NCI-H146 treated with DMSO at 0.1 percent for 48 hours (cell line): Measurements from ENCODE around the gene ME3.
"Not testable (repeated sequence)": the region's sequence is repeated elsewhere in the genome, so short reads cannot be mapped to it uniquely, and the experiment has no call there.

Experiments used
- DNase-seq: peaks from one replicate; lab custom pipeline; 2025; ENCODE audit not compliant: unreplicated experiment; lab: John Stamatoyannopoulos, UW

The ME3 gene

DNA sequence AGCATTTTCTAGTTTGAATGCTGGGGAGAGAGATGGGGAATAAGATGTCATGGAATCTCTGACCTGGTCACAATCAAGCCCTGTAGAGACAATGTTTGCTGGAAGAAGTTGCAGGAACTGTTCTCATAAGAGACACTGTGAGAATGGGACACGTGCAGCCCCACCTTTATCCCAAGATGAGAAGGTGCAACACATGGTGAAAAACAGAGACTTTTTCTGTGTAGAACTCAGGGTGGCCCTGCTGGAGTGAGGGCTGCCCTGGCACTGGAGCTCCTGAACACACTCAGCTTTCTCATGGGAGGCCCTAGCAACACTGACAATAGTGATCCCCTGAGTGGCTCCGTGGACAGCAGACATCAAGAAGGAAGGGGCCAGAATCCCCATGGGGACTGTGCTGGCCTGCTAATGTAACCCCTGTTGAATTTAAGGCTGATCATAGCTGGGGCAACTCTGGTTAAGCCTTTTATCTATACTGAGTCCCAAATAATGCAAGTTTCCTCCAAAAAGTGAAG lies 106.6 kb downstream of the ME3 start:
- no peak for DNase-seq

DNA sequence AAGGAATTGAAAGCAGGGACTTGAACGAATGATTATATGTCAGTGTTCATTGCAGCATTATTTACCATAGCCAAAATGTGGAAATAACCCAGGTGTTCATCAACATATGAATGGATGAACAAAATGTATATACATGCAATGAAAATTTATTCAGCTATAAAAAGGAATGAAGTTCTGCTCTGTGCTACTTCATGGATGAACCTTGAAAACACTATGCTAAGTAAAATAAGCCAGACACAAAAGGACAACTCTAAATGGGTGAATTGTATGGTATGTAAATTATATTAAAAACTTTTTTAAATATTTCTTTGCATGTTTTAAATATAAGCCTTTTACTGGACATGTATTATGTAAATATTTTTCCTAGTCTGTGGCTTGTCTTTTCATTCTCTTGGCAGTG lies 107.0 kb downstream of the ME3 start:
- no peak for DNase-seq

DNA sequence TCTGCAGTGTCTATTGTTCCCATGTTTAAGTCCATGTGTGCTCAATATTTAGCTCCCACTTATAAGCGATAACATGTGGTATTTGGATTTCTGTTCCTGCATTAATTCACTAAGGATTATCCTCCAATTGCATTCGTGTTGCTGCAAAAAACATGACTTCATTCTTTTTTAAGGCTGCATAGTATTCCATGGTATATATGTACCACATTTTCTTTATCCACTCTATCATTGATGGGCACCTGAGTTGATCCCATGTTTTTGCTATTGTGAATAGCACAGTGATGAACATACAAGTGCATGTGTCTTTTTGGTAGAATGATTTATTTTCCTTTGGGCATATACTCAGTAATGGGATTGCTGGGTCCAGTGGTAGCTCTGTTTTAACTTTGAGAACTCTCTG lies 109.6 kb downstream of the ME3 start:
- DNase-seq = not testable (repeated sequence)

DNA sequence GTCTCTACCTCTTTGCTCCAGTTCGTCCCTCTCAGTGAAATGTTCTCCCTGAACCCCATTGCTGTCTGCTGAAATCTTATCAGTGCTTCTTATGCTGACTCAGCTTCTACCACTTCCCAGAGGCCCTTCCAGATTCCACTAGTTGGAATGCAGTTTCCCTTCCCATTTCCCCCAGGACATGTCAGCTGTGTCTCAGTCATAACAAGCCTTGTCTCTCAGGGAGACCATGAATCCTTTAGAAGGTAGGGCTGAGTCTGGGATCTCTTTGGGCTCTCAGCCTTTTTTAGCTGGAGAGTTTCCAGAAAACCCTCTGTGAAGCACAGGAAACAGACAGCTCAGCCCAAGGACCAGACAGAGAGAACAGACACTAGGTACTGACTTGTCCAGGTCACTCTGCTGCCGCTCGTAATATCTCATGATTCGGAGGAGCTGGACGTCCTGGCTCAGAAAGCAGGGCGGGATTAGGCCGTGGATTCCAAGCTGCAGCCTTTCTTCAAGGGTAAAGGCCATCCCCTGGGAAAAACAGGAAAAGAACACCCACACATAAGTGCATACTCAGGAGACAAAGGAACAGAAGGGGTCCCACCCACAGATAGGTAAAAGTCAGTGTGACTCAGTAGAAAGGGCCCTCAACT lies 113.0 kb downstream of the ME3 start:
- no peak for DNase-seq

DNA sequence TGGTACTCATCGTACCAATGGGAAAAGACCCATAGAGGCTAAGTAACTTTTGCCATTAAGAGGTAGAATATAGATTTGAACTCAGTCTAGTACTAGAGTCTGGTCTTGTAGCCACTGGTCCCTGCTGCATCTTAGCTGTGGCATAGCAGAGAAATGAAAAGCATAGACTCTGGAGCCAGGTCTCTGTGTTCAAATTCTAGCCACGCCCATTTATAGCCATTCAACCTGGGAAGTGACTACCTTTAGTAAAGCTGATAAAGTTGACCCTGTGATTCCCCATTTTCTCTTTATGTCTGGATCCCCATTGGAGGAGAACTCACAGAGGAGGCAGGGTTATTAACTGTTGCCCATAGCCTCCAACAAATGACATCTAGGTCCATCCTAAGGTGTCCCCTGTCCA lies 113.6 kb downstream of the ME3 start:
- DNase-seq = no peak

DNA sequence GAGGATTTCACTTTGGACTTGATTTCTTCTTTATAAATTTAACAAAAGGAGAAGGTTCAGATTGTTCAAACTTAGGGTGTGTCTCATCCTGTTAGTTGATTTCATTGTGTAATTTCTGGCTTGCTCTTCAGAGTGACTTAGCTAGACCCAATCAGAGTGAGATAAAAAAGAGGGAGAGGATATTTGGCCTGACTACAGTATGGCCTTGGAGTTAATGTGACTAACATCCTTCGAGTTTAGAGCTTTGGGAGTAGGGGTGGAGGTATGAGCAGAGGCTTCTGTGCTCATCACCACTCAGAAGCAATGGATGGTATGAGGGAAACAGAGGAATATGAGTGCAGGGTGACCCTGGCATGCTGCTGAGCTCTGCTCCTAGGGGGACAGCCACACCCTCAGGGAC lies 114.2 kb downstream of the ME3 start:
- no peak for DNase-seq

DNA sequence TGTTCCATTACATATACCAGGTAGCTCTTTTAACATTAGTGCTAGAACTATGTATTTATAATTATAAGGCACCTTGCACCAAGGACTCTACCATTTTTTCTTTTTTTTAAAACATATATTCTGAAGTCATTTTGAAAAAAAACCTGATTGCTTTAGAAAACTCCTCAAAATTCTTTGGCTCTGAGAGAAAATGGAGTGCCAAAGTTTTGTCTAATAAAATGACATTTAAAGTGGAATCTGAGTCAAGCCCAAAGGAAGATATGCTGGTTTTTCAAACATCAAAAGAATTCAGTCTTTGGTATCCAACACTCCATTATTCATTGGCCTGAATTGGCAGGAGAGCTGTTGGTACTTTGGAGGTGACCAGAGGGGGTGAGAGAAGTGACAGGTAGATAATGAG lies 116.5 kb downstream of the ME3 start:
- no peak for DNase-seq

DNA sequence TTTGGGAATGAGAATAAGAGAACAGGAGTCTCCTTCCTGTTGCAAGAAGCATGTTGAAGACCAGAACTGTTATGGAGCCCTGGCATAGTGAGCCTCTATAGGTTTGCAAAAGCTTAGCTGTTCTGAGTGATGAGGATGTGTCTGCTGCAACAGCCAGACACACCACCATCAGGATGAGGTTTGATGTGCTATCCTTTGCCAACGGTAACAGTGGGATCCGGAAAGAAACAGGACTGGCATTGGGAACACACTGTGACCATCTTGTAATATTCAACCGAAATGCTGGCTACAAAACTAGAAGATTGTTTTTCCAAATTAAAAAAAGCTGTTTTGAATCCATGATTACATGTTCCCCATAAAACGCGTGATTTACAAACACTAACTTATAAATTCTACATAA lies 117.0 kb downstream of the ME3 start:
- no peak for DNase-seq

DNA sequence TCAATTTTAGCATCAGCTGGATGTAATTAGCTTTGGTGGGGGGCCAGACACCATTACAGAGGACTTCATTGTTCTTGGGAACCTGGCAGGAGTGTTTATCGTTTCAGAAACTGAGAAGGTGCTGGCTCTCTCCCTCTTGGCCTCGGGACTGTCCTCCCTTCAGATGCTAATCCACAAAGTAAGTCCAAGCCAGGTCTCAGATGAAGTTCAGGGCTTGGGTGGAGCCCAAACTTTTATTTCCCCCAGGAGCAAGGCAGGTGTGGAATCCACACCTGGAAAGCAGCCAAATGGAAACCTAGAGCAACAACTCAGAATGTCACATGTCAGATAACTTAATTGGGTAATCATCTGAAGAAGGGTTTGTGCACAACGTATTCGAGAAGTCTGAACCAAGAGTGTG lies 119.2 kb downstream of the ME3 start:
- DNase-seq = no peak

DNA sequence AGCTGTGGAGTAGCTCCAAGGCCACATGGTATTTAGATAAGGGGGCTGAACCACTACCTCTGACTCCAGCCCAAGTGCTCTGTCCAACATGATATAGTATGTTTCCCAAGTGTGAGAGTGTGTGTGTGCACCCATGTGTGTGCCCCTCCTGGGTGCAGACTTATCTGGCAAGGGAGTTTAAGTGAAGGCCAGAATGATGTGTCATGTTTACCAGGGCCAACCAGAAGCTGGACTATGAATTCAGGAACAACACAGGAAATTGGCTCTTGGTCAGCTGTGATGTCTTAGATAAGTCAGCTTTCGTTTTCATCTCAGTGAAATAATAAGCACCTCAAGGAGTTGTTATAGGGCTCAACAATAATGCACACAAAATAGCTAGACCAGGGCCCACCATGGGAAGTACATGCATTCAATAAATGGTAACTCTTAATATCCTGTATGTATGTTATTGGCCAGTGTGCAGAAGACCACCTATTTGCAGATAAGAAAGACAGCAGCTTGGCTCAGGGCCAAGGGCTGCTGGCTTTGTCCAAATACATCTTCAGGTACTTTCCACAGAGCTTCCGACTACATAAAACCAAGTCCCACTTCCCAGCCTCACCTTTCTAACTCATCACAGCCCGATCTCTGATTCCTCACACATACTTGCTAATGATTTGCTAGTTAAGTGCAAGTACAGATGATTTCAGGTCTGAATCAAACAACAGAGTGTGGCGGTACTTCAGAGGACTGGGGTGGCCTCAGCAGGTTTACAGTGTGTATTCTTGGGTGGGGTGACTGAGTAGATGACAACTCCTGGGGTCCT lies 120.9 kb downstream of the ME3 start:
- no peak for DNase-seq

DNA sequence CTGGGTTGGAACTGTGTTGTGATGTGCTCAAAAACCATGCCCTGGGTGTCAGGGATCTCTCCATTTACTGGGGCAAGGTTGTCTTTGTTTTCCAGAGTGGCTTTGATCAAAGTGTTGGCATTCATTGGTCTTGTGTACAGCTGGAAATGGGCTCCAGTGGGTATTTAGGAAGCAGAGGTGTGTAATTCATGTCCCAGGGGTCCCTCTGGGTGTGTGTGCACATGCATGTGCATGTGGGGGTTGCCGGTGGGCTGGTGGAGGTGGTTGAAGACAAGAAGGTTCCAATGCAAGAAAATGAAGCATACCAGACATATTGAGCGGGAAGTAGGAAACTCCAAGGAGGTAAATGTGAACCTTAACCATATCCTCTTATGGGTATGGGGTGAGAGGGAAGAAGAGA lies 121.7 kb downstream of the ME3 start:
- no peak for DNase-seq

DNA sequence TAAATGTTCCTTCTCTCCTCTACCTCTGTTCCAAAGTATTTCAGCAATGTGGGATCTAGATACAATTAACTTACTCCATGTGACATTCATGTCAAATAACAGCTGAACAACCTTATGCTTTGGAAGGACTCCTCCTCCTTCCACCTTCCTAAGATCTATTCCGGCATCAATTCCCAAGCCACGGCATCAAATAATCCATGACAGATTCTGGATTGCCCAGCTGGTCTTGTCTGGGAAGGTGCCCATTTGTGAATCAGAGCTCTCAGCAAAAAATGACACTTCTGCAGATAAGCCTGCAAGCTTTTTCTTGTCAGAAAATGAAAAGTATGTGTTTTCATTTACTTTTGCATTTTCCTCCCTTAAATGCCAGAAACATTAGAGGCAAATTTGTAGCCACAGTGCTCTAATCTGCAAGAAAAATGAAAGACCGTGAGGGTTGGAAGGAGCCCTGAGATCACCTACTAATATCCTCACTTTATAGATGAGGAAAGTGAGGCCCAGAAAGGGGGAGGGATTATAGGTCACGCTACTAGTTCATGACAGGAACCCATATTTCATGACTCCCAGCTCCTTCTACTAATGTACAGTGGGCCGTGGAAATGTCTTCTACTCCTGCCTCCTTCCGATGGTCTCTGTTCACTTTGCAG lies 124.0 kb downstream of the ME3 start:
- DNase-seq = no peak

DNA sequence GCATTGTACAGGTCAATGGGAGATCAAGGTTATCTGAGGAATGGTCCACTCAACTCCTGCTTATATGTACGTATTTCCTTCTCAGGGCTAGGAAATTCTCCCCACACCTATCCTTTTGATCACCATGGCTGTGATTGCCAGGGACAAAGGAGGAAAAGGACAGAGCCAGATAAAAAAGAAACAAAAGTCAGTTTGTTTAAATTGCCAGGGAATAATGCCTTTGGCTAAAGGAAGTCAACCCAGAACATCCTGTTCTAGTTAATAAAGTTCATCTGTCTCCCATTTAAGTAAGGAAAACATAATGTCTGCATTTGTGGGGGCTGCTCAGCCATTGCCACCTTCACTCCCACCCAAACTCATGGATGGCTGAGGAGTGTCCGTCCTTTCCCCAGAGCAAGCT lies 124.7 kb downstream of the ME3 start:
- no peak for DNase-seq

DNA sequence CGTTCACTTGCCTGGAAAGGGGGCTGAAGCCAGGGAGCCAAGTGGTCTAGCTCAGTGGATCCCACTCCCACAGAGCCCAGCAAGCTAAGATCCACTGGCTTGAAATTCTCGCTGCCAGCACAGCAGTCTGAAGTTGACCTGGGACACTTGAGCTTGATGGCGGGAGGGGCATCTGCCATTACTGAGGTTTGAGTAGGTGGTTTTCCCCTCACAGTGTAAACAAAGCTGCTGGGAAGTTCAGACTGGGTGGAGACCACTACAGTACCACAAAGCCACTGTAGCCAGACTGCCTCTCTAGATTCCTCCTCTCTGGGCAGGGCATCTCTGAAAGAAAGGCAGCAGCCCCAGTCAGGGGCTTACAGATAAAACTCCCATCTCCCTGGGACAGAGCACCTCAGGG lies 131.1 kb downstream of the ME3 start:
- not testable (repeated sequence) for DNase-seq

DNA sequence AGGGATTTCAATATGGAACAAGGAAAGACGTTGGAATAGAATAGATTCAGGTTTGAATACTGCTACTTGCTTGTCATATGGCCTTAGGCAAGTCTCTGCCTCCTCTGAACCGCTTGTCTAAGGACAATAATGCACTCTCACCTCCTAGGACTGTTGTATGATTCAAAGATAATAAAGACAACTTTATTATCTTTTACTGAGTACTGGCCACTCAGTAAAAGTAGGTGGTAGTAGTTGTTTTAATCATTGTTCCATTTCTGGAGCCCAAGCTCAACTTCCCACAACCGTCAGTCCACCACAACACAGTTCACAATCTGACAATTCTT lies 134.2 kb downstream of the ME3 start:
- no peak for DNase-seq

DNA sequence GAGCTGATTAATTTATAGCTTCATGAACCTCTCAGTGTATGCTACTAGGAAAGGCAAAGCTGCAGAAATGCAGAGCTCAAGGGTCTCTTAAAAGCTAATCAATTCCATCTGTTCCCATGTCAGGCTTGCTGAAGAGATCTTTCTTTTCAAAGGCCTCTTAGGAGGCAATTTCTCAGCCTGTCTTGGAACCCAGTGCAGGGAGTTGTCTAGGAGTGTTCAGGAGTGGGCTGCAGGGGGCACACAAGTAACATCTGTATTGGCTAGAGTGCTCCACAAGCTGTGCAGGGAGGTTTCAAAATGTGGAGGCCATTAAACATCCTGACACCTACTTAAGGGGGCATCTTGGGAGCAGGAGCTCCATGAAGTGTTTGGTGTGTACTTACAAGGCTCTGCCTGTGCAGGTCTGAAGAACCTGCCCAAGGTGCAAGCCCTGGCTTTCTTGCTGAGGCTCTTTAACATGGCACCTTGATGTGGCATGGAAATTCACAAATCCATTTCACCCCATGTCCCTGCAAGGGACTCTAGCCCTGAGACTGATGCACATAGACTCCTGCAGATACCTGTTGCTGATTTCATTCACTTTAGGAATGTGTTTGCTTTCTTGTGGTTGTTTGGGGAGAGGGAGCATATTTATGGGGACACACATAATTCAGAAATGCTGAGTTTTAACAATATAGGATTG lies 134.7 kb downstream of the ME3 start:
- no peak for DNase-seq

DNA sequence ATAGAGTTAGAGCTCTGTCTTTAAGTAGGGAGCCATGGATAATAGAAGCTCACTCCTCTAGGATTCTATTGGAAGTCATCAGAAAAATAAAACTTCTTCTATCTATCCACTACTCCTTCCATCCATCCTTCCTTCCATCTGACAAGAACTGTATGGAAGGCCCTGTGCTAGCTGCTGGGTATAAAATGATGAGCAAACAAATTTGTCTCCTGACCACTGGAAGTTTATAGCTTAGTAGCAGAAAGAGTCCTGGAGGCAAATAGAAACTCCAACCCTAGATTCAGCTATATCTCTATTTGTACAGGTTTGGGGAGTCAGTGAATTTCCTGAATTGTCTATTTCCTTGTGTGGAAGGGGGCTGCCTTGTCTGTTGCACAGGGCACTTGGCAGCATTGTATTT lies 136.6 kb downstream of the ME3 start:
- DNase-seq = no peak

DNA sequence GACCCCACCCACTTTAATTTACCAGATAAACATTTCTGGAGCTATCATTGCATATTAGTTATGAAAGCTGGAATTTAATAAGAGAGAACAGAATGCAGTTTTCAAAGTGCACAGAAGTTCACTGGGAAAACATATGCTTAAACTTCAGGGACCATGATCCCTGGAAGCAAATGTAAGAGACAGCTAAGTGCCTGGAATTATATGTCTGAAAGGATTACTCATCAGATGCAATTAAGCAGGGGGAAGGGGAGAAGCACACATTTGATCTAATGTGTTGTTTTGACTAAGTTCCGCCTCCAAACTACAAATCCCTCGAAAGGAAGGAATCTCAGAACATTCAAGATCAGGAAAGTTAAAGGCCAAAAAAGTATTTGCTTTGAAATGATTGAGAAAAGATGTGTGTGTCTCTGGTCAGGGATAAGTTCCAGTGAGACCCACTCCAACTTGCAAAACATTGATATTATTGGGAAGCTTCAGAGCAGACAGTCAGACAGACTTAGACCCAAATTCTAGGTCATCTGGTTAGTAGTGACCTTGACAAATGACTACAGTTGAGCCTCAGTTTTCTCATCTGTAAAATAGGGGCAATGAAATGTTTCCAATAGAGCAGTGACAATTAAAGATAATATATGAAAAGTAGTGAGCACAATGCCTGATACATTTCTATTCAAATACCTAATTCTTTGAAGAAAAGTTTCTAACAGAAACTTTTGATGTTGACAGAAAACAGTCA lies 147.6 kb downstream of the ME3 start:
- no peak for DNase-seq

DNA sequence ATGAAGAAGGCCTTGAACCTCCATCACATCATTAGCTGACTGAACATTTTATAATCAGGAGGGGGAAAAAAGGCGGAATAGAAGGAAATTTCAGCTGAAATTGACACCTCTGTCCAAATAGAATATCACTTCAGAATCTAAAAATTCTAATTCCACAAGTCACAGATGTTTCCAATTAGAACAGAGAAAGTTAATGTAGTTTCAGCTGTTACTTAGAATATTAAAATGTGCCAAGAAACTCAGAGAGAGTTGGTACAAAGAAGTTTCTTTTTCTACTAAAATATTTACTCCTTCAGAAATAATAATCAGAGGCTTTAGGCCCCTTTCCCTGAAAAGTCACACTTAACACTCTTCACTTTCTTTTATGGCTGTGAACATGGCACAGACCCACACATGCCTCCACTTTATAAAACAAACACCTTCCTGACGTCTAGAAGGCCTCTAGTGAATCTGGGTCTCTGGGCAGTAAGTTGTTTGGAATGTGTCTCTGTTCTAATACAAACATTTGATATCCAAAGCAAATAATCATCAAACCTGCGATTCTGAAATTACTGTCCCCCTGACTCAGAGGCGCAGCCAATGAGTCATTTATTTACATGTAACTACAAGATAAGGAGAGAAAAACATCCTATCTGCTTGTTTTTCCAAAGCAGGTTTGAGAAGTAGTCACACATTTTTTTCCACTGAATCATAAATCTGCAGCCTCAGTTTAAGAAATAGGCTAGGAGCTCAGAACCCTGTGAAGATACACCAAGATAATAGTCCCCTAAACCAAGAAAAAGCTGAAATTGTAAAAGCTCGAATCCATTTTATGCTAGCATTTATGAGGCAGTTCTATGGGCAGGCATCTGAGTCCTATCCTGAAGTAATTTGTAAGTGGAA lies 148.4 kb downstream of the ME3 start:
- no peak for DNase-seq

DNA sequence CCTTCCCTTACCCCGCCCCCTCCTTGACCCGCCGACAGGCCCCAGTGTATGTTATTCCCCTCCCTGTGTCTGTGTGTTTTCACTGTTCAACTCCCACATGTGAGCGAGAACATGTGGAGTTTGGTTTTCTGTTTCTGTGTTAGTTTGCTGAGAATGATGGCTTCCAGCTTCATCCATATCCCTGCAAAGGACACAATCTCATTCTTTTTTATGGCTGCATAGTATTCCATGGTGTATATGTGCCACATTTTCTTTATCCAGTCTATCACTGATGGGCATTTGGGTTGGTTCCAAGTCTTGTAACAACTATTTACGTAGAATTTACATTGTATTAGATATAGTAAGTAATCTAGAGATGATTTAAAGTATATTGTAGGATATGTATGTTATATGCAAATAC lies 149.9 kb downstream of the ME3 start:
- DNase-seq = not testable (repeated sequence)
